Muscle layer of colon (tissue), 2 donors: ENCODE data around the gene APLF.

Experiments
- H3K27ac ChIP-seq: one replicate; pipeline ENCODE4 v1.7.0; 2013; ENCODE audit warnings: low read depth, mild to moderate bottlenecking, low read length, moderate library complexity
- H3K27me3 ChIP-seq, 2 donors: one replicate each; pipeline ENCODE4 v1.7.0; 2013; ENCODE audit warnings: low read length in 2 of 2, mild to moderate bottlenecking in 2 of 2; ENCODE audit not compliant: insufficient read depth in 2 of 2, control insufficient read depth in 1 of 2
- H3K36me3 ChIP-seq: one replicate; pipeline ENCODE4 v1.7.0; 2013; ENCODE audit warnings: mild to moderate bottlenecking, low read length; ENCODE audit not compliant: insufficient read depth
- H3K4me1 ChIP-seq: one replicate; pipeline ENCODE4 v1.7.0; 2013; ENCODE audit warnings: mild to moderate bottlenecking, low read length; ENCODE audit not compliant: insufficient read depth
- H3K4me3 ChIP-seq, 2 donors: one replicate each; pipeline ENCODE4 v1.7.0; 2013; ENCODE audit warnings: low read length in 2 of 2, low read depth in 1 of 2, mild to moderate bottlenecking in 1 of 2, moderate library complexity in 1 of 2
- H3K9ac ChIP-seq: one replicate; pipeline ENCODE4 v1.7.0; 2013; ENCODE audit warnings: low read length
- H3K9me3 ChIP-seq: one replicate; pipeline ENCODE4 v1.7.0; 2013; ENCODE audit warnings: mild to moderate bottlenecking, low read length
- donor health status: abdominal sarcoma.
- donor health status: Adenocarcinoma of cecum.

APLF gene

GRCh38 chr2:68428746-68429145 lies 38.6 kb upstream of the APLF start:
- Histone ChIP-seq H3K36me3 (no peaks in the 10 kb centered on the region), H3K4me1 (no peaks in the 10 kb centered on the region), H3K9ac (no peak overlapping the region), H3K9me3 (no peaks in the 10 kb centered on the region), H3K27me3 (no peaks in the 10 kb centered on the region), H3K4me3 (no peak overlapping the region), H3K27ac (no peak overlapping the region)

GRCh38 chr2:68429311-68429826 lies 38.0 kb upstream of the APLF start:
- H3K9ac ChIP-seq, result no peak overlapping the region
- no peaks in the 10 kb centered on the region for H3K4me1 ChIP-seq
- no peaks in the 10 kb centered on the region for H3K9me3 ChIP-seq
- H3K4me3 ChIP-seq, result no peak overlapping the region
- H3K36me3 ChIP-seq, result no peaks in the 10 kb centered on the region
- H3K27ac ChIP-seq, result no peak overlapping the region
- H3K27me3 ChIP-seq, result no peaks in the 10 kb centered on the region

- Histone ChIP-seq H3K4me3 (no peak overlapping the region), H3K27me3 (no peaks in the 10 kb centered on the region), H3K27ac (no peak overlapping the region), H3K9ac (no peak overlapping the region), H3K36me3 (no peaks in the 10 kb centered on the region), H3K4me1 (peaks cover 4% of the 10 kb centered on the region), H3K9me3 (no peaks in the 10 kb centered on the region)
Measured at GRCh38 chr2:68431316-68431972, 35.9 kb upstream of the APLF start.

- no peaks in the 10 kb centered on the region for H3K9me3 ChIP-seq
- no peak overlapping the region for H3K4me3 ChIP-seq
- no peak overlapping the region for H3K9ac ChIP-seq
- peaks cover 10% of the 10 kb centered on the region for H3K4me1 ChIP-seq
- no peaks in the 10 kb centered on the region for H3K36me3 ChIP-seq
- H3K27me3 ChIP-seq, result no peaks in the 10 kb centered on the region
- no peak overlapping the region for H3K27ac ChIP-seq
Measured at GRCh38 chr2:68432696-68433658, 34.4 kb upstream of the APLF start.

GRCh38 chr2:68434981-68435380 lies 32.4 kb upstream of the APLF start:
- no peaks in the 10 kb centered on the region for H3K27me3 ChIP-seq
- H3K4me1 ChIP-seq, result peaks cover 10% of the 10 kb centered on the region
- no peaks in the 10 kb centered on the region for H3K36me3 ChIP-seq
- H3K4me3 ChIP-seq, result no peak overlapping the region
- H3K9me3 ChIP-seq, result no peaks in the 10 kb centered on the region
- no peak overlapping the region for H3K27ac ChIP-seq
- no peak overlapping the region for H3K9ac ChIP-seq

GRCh38 chr2:68435615-68436014 lies 31.8 kb upstream of the APLF start:
- no peak overlapping the region for H3K9ac ChIP-seq
- H3K27ac ChIP-seq, result no peak overlapping the region
- no peaks in the 10 kb centered on the region for H3K36me3 ChIP-seq

GRCh38 chr2:68436270-68436669 lies 31.1 kb upstream of the APLF start:
- Histone ChIP-seq H3K9me3 (no peaks in the 10 kb centered on the region), H3K4me1 (peaks cover 10% of the 10 kb centered on the region), H3K27ac (no peak overlapping the region), H3K36me3 (no peaks in the 10 kb centered on the region), H3K9ac (no peak overlapping the region), H3K4me3 (no peak overlapping the region), H3K27me3 (no peaks in the 10 kb centered on the region)

More at GRCh38 chr2:68435615-68436014, 31.8 kb upstream of the APLF start:
- Histone ChIP-seq H3K4me1 (peaks cover 10% of the 10 kb centered on the region), H3K4me3 (no peak overlapping the region), H3K27me3 (no peaks in the 10 kb centered on the region), H3K9me3 (no peaks in the 10 kb centered on the region)

GRCh38 chr2:68438455-68439303 lies 28.7 kb upstream of the APLF start:
- H3K27ac ChIP-seq, result no peak overlapping the region

GRCh38 chr2:68441179-68441993 lies 26.0 kb upstream of the APLF start:
- Histone ChIP-seq H3K27ac (no peak overlapping the region), H3K27me3 (no peaks in the 10 kb centered on the region), H3K9ac (no peak overlapping the region), H3K36me3 (no peaks in the 10 kb centered on the region), H3K4me1 (peaks cover 7% of the 10 kb centered on the region), H3K9me3 (no peaks in the 10 kb centered on the region), H3K4me3 (no peak overlapping the region)

More at GRCh38 chr2:68438455-68439303, 28.7 kb upstream of the APLF start:
- Histone ChIP-seq H3K36me3 (no peaks in the 10 kb centered on the region), H3K4me3 (no peak overlapping the region), H3K9ac (no peak overlapping the region), H3K4me1 (peaks cover 10% of the 10 kb centered on the region), H3K9me3 (no peaks in the 10 kb centered on the region), H3K27me3 (no peaks in the 10 kb centered on the region)

- Histone ChIP-seq H3K4me1 (peaks cover under 1% of the 10 kb centered on the region), H3K9ac (no peak overlapping the region), H3K36me3 (no peaks in the 10 kb centered on the region), H3K4me3 (no peak overlapping the region), H3K27ac (no peak overlapping the region), H3K9me3 (no peaks in the 10 kb centered on the region), H3K27me3 (no peaks in the 10 kb centered on the region)
Measured at GRCh38 chr2:68441994-68442322, 25.4 kb upstream of the APLF start.
